ENCODE measurements around the gene MVB12B.

MVB12B gene

GRCh38 chr9:126439402-126439765, 112.8 kb downstream of the MVB12B start:
- H3K4me1 ChIP-seq, result no peaks in the 10 kb centered on the region

GRCh38 chr9:126439883-126440653, 113.4 kb downstream of the MVB12B start:
- intact Hi-C loops (cut with DNase I; ENCODE audit: low total_unique reads), result no loop called here
- Histone ChIP-seq H3K27ac (no peak overlapping the region), H3K4me3 (no peak overlapping the region), H3K4me1 (no peaks in the 10 kb centered on the region), H3K36me3 (no peaks in the 10 kb centered on the region), H3K27me3 (no peaks in the 10 kb centered on the region), H3K9me3 (no peaks in the 10 kb centered on the region)
- no peak for DNase-seq
- TF ChIP-seq CTCF (IDR thresholded peaks at IDR 0.05), result no peak

More at GRCh38 chr9:126439402-126439765, 112.8 kb downstream of the MVB12B start:
- TF ChIP-seq CTCF (IDR thresholded peaks at IDR 0.05), result no peak
- no peaks in the 10 kb centered on the region for H3K36me3 ChIP-seq
- no peak overlapping the region for H3K27ac ChIP-seq
- no peak for DNase-seq
- H3K27me3 ChIP-seq, result no peaks in the 10 kb centered on the region
- intact Hi-C loops (cut with DNase I; ENCODE audit: low total_unique reads), result no loop called here
- no peak overlapping the region for H3K4me3 ChIP-seq
- no peaks in the 10 kb centered on the region for H3K9me3 ChIP-seq

- TF ChIP-seq CTCF (IDR thresholded peaks at IDR 0.05), result no peak
- DNase-seq, result no peak
- H3K9me3 ChIP-seq, result no peaks in the 10 kb centered on the region
- no peaks in the 10 kb centered on the region for H3K27me3 ChIP-seq
- no peak overlapping the region for H3K4me3 ChIP-seq
- no peak overlapping the region for H3K27ac ChIP-seq
- no peaks in the 10 kb centered on the region for H3K36me3 ChIP-seq
- H3K4me1 ChIP-seq, result no peaks in the 10 kb centered on the region
- intact Hi-C loops (cut with DNase I; ENCODE audit: low total_unique reads), result no loop called here
Measured at GRCh38 chr9:126440940-126441339, 114.3 kb downstream of the MVB12B start.

- H3K9me3 ChIP-seq, result no peaks in the 10 kb centered on the region
- H3K27me3 ChIP-seq, result no peaks in the 10 kb centered on the region
- H3K36me3 ChIP-seq, result no peaks in the 10 kb centered on the region
- no peak for TF ChIP-seq CTCF (IDR thresholded peaks at IDR 0.05)
- no peak overlapping the region for H3K4me3 ChIP-seq
- no peak overlapping the region for H3K27ac ChIP-seq
- intact Hi-C loops (cut with DNase I; ENCODE audit: low total_unique reads), result no loop called here
- H3K4me1 ChIP-seq, result no peaks in the 10 kb centered on the region
- no peak for DNase-seq
Measured at GRCh38 chr9:126442636-126443035, 116.0 kb downstream of the MVB12B start.

- no peaks in the 10 kb centered on the region for H3K4me1 ChIP-seq
- intact Hi-C loops (cut with DNase I; ENCODE audit: low total_unique reads), result no loop called here
- H3K36me3 ChIP-seq, result no peaks in the 10 kb centered on the region
- H3K27ac ChIP-seq, result no peak overlapping the region
- H3K9me3 ChIP-seq, result no peaks in the 10 kb centered on the region
- DNase-seq, result no peak
- H3K4me3 ChIP-seq, result no peak overlapping the region
- TF ChIP-seq CTCF (IDR thresholded peaks at IDR 0.05), result no peak
- H3K27me3 ChIP-seq, result no peaks in the 10 kb centered on the region
Measured at GRCh38 chr9:126443144-126443543, 116.5 kb downstream of the MVB12B start.
